Stimulated activated CD4-positive, alpha-beta T cell treated with anti-CD3 and anti-CD28 coated beads, Interleukin-1b, Interleukin-23, amount 100 ng/mL, for 4 hours (primary cell): ENCODE results near the gene MAP3K7.

ENCODE experiments used
- DNase-seq, 2 donors: peaks; one replicate each; pipeline ENCODE4 v3.0.0-alpha.2; 2020; ENCODE audit warnings: low read depth in 2 of 2

The MAP3K7 gene

DNA sequence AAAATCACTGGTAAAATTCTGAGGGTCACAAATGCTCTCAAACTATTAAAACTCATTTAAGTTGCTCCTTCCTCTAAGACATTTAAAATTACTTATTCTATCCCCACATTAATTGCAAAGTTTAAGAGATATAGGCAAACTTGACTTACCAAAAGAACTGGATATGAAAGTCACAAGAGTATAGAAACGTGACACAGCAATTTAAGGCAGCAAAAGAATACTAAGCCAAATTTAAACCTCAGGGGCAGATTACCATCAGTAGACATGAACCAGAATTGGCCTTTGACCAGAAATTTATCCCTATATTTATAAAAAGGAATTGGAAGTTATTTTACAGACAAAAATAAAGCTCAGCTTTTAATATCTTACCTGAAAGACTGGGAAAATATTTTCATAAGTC lies 56.0 kb downstream of the MAP3K7 start:
- DNase-seq = no peak

DNA sequence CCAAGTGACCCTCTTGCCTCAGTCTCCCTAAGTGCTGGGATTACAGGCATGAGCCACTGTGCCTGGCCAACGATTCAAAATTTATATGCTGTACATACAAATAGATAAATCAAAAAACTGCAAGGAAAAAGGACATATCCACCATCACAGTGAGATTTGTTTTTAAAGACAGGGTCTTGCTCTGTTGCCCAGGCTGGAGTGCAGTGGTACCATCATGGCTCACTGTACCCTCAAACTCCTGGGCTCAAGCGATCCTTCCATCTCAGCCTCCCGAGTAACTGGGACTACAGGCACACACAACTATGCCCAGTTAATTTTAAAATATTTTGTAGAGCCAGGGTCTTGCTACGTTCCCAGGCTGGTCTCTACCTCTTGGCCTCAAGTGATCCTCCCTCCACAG lies 61.5 kb downstream of the MAP3K7 start:
- no peak for DNase-seq

DNA sequence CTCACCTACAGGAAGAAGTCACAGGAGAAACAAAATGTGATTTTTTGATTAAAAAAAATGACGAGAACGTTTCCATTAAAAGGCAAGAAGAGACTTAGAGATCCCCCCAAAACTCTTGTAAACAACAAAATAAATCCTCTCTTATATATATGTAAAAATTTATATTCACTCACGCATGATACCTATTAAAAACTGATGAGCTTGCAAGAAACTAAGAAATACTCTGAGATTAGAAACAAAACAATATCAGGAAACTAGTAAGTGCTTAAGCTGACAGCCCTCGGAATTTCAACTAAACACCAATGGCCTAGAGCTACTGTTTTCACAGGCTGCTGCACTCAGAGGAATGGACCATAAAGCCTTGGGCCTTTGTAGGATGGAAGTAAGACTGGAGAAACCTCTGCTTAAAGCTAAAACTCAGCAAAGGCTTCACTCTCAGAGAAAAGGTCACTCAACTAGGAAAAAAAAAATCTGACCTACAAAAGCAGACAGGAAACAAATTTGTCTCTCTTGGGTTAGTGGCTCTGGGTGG lies 63.0 kb downstream of the MAP3K7 start:
- no peak for DNase-seq

DNA sequence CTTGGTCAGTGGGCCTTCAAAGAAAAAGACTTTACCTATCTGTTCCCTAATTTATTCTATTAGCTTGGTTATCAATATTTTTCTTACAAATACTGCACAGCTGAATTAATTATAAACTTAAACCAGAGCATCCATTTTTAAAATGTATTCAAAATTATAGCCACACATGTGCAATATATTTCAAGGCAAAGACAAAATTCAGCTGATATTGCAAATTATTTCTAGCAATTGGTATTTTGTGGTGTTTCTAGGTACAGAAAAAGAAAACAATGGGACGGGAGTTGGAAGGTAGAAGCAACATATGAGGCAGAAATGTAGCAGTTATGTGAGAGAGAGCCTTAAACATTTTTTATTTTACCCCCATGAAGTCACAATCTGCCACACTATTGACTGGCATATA lies 64.9 kb downstream of the MAP3K7 start:
- no peak for DNase-seq

DNA sequence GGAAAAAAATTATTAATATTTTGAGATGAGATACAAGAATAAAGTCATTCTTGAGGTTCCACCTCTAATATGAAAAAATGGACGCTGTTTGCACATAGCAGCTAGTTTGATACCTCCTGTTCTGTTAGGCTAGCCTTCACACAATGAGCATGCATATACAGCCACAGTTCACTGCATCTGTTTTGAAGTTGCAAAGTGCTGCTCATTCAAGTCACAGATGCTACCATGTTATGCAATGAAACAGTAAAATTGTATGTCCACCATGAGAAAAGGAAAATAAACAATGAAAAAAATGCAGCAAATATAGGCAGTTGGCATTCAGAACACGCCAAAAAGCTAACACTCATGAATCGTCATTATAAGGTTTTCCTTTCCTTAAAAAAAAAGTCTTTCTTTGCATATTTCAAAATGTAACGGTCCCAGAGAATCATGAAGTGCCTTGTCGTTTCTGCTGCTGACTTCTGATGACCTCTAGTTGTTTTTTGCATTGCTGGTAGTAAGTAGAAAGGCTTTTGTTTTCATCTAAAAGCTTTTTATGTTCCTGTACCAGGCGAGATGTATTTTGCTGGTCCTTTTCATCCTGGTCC lies 70.7 kb downstream of the MAP3K7 start:
- no peak for DNase-seq

DNA sequence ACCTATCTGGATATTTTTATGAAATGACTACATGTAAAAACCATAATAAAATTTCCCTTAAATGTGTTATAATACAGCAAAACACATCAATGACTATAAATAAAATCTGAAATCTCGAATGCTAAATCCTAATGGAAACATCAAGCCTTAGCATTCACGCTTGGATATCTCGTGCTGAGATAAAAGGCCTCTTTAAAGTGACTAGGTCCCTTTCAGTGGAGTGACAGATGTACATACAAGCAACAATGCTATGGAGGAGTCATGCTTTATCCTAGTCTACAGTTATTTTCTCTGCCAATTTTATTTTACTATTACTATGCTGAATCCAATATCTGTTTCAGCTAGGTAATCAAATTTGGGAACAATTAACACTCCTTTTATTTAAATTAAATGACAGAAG lies 72.4 kb downstream of the MAP3K7 start:
- DNase-seq = no peak

DNA sequence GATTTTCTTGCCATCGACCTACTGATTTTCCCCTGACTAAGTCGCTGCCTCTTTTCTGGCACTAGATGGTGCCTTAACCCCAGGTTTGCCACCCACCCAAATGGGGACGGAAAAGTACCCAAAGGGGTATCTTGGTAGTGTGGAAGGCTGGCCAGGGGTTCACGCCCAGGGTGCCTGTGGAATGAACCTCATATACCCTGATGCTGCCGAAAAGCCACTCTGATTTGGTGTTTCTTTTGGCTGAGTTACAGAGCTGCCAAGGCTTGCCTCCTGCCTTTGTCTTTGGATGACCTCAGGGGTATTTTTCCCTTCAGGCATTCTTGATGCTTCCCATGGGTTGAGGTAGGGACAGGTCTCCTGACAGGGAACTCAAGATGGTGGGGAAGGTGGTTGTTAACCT lies 78.1 kb downstream of the MAP3K7 start:
- DNase-seq = no peak

DNA sequence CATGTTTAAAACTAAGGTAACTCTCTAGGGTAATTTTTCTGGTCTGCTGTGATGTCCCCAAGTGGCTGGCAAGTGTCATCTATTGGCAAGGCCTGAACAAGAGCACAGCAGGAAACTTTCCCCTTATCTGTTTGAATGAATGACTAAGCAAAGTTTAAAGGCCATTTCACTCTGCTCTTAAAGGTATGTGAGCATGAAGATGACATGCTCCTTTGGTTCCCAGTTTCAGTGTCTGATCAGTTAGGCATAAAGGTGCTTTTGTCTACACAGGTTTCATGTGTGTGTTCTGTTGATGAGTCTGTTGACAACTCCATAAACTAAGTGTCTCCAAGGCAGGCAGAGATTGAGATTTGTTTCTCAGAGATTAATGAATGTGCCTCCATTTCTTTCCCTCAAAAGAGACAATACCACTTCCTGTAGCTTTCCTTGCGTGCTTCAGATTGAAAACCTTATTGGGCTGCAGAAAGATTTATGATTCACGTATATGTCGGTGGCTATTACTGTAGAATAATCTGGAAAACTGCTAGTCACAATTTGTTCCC lies 83.9 kb downstream of the MAP3K7 start:
- no peak for DNase-seq

DNA sequence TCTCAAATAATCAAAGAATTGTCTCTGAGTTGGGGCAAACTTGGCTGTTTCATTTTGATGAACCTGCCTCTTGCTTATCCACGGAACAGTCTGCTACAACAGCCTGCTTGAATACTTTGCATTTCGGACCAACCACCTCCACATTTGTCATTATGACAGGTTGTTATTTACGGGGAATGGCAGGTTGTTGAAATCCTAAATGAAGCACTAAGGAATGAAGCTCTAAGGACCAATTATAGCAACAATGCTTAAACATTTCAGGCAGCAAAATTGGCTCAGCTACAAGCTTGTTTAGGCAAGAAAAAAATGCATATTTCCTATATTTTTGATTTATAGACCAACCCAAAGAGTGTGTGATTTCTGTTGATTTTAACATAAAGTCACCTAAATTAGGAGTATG lies 84.5 kb downstream of the MAP3K7 start:
- DNase-seq = no peak

DNA sequence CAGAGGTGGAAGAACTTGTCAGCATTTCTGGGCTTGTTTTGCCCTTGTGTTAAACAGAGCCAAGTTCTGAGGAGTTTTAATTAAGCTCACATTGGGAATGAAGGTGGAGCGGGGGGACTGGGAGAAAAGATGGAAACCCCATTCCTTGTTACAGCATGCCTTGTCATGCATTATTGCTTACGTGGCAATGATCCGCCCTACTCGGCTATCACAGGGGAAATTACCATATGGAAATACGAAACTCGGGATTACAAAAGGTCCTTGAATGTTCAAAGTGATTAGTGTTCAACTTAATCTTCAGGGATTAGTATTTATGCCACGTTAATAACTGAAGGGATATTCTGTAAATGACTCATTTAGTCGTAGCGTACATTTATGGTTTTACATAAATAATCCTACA lies 86.4 kb downstream of the MAP3K7 start:
- no peak for DNase-seq

DNA sequence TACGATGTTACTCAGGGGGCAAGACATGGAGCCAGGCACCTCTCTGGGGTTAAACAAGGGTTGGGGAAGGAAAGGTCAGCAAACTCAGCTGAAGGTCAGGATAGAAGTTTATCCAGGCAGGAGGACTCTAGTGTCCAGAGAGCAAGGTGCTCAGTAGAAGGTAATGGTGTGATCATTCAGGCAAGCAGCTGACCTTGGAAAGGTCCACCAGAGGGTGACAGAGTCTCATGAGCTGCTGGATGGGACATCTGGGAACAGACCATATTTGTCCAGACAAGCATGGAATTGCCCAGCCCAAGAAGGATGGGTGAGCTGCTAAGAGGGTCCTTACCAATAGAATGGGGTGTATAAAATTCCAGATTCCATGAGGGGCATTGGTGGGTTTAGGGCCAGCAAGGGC lies 89.5 kb downstream of the MAP3K7 start:
- DNase-seq = no peak

DNA sequence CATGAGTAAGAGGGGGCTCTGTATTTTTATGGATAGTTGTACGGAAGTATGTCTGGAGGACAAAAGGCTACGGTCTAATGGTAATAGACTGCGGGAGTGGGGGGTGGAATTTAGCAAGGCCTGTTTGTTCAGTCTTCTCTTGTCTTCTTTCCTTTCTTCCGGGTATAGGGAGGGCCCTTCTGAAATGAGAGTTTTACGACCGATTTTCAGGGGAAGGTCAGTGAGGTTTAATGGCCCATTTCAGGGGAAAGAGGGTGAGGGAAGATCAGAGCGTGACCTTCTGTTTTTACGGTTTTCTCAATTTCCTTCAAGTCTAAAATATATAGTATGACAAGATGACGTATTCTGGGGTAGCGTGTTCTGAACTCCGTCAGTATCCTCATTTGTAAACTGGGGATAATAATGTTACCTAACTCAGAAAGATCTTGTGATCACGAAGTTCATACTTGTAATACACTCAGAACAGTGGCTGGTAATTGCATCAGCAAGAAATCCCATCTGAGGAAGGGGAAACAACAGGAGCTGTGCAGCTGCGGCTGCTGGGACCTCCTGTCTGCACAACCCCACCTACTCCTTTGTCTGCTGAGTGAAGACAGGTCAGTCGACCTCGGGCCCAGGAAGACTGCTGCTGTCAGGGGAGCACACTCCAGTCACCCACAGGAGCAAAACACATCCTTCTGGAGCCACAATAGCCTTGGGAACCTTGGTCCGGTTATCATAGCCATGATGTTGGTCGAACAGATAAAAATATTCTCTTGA lies 90.4 kb downstream of the MAP3K7 start:
- no peak for DNase-seq

DNA sequence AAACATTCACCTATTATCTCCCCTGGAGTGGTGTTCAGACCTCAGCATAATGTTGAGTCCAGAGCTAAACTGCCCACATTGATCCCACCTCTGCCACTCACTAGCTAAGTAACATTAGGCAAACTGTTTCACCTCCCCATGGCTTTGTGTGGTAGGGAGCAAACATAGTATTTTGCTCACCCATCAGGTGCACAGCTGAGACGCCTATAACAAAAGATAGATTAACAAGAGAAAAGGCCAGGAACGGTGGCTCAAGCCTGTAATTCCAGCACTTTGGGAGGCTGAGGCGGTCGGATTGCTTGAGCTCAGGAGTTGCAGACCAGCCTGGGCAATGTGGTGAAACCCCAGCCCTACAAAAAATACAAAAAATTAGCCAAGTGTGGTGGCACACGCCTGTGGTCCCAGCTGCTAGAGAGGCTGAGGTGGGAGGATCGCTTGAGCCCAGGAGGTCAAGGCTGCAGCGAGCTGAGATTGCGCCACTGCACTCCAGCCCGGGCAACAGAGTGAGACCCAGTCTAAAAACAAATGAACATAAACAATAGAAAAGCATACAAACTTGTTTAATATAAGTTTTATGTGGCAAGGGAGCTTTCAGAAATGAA lies 91.6 kb downstream of the MAP3K7 start:
- DNase-seq = no peak

DNA sequence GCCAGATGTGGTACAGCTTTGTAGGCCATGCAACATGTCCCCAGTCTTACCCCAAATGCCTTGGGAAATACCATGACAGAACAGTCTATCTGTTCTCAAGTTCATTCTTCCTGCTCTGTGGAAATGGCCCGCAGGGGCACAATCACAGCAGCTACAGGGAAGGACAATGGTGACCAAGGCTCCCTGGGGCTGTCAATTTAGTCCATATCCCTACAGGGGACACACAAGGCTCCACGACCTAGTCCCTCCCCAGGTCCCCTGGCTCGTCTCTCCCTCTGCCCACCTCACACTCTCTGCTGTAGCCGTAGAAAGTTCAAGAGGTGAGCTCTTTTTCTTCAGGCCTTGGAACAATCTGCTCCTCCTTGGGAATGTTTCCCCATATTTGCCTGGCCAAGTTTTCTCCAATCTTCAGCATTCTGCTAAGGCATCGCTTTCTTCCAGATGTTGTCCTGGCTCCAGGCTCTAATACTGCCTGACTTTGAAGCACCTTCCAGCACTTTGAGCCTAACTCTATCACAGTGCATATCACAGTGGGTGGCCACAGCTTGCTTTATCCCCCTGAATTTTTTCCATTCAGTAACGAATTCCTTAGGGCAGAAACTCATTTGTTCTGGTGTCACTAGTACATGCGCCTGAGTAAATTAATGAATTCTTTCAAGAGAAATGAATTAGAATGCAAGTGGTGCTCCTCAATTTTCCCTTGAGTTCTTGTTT lies 92.6 kb downstream of the MAP3K7 start:
- DNase-seq = no peak

DNA sequence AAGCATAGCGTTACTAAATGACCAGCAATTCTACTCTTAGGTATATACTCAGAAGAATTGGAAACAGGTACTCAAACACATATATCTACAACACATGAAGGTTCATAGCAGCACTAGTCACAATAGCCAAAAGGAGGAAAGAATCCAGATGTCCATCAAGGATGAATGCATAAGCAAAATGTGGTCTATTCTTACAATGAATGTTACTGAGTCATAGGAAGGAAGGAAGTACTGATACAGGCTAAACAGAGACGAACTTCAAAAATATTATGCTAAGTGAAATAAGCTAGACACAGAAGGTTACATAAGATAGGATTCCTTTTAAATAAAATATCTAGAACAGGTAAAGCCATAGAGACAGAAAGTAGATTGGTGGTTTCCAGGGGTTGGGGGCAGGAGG lies 93.5 kb downstream of the MAP3K7 start:
- no peak for DNase-seq

DNA sequence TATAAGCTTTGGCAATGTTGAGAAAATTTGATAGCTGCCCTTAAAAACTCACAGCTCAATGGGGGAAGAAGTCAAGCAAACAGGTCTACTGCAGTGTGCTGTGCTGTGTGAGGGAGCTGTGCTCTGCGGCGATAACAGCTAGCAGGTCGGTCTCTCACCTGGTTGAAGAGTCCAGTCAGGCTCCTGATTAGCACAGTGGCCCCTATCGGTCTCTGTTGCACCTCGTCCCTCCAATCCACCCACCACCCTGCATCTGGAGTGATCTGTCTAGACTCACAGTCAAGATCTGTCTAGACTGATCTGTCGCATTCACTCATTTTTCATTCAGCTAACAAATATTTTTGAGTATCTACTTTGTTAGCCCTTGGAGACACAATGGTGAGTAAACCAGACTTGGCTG lies 94.1 kb downstream of the MAP3K7 start:
- no peak for DNase-seq

DNA sequence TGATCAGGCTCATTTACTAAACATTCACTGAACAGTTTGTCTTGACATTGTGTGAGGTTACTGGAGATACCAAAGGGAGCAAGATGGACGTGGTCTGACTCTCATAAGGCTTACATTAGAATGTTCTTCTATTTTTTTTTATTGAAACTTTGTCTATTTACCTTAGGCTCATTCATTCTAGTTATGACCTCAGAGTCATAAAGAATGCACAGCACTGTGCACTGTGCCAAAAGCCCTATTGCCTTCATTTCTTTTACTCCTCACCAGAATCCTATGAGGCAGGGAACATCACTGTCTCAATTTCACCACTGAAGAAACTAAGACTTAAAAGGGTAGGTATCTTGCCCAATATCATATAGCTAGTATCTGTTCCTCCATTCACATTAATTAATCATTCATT lies 94.5 kb downstream of the MAP3K7 start:
- DNase-seq = no peak

DNA sequence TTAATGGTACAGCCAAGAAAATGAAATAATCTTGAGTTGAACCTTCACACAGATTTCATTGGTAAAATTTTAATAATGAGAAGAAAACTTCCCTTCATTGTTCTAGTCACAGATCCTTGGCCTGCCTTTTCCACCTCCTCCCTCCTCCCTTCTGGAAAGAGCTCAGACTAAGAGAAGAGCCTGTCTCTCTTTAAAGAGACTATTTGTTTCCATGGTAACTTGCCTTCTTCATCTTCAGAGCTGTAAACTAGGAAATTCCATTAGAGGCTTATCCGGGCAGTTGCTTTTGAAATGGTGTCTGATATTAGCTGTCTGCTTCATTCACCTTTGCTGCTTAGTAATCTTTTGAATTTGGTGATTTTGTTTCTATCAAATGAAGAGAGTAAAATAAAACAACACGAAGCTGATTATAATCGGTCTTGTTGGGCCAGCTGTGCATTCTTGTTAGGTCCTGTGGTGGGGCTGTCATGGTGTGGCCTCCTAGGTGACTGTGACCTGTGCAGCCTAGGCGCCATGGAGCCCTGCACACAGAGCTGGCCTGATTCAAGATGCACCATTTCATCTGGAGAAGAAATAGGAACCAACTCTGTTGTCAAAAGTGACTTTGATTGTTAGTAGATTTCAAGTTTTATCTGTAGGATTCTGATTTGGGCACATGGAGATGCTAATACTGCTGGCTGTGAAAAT lies 96.7 kb downstream of the MAP3K7 start:
- DNase-seq = no peak

DNA sequence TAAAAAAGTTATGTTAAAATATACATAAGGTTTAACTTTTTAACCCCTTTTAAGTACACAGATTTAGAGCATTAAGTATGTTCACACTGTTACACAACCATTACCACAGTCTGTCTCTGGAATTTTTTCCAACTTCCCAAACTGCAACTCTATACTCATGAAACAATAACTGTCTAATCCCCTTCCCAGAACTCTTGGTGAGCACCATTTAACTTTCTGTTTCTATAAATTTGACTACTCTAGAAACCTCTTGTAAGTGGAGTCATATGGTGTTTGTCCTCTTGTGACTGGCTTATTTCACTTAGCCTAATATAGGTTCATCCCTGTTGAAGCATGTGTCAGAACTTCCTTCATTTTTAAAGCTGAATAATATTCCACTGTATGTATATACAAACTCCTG lies 98.1 kb downstream of the MAP3K7 start:
- DNase-seq = no peak

DNA sequence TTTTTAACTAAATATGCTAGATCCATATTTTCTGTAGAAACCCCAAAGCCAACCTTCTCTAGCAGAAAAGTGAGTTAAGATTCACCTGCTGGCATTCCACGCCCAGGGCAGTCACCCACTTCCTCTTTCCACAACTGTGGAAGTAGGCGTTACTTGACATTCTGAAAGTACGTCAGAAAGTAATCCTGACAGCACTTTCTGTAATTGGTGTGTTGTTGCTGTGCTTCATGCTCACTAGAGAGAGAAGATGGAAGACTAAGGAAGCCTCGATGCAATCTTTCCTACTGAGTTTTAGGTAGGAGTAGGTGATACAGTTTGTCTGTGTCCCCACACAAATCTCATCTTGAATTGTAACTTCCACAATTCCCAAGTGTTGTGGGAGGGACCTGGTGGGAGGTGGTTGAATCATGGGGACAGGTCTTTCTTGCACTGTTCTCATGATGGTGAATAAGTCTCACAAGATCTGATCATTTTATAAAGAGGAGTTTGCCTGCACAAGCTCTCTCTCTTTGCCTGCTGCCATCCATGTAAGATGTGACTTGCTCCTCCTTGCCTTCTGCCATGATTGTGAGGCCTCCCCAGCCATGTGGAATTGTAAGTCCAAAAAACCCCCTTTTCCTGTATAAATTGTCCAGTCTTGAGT lies 101.1 kb downstream of the MAP3K7 start:
- DNase-seq = no peak

DNA sequence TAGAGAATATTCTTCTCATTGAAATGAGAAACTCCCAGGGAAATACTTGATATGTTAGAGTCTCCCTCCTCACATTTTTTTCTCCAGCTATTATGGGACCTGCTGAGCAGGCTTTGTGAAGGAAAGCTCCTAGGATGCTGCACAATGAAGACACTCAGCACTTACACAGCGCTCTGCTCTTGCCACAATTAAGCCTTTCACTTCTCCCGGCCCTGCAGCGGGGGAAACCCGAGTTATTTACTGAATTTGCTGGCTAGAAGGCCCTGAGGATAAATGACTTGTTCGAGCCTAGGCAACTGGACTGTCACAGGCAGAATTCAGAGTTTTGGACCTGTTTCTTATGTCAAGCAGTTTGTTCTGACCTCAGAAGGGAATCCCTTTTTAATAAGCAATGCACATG lies 102.0 kb downstream of the MAP3K7 start:
- no peak for DNase-seq
